ENCODE measurements around the gene UBE2O. TPM values are rescaled to one million over a fixed set of nuclear protein-coding genes. Genes with fewer than 3 reads are reported as not detected.

The UBE2O gene
- total RNA-seq, 1 experiment from 2014 or later, result 64.7 TPM

- peak overlapping the region; percentile 83 for H3K4me2 ChIP-seq (ENCODE audit: low read length)
- peak overlapping the region; percentile 62 for H3K27ac ChIP-seq (ENCODE audit: low read length)
- peak overlapping the region; percentile 39 for H2AFZ ChIP-seq (ENCODE audit: low read length)
- peaks cover 51% of the 10 kb centered on the region for H3K79me2 ChIP-seq (ENCODE audit: low read length)
- ChIA-PET POLR2A (ENCODE audit: unreplicated experiment) (interaction anchor here (0.5 to 0.6 kb wide), 2 partner anchors 29 to 257 kb away, joined by 3 to 5 read pairs; no protein-coding TSS in a partner anchor), CTCF (interaction anchor here (0.6 kb wide), 1 partner anchor 114 kb away, joined by 3 read pairs; the partner anchor contains the start of gene SPHK1)
- no peaks in the 10 kb centered on the region for H3F3A ChIP-seq (ENCODE audit: low read length, unreplicated experiment)
- intact Hi-C loops (cut with micrococcal nuclease), result no loop called here
- ATAC-seq (peak; percentile 52), DNase-seq (peak; percentile 89)
- TF ChIP-seq EZH2phosphoT487 (IDR thresholded peaks at IDR 0.05; ENCODE audit: borderline replicate concordance, low read length) (no peak), CTCF (conservative IDR thresholded peaks at IDR 0.05; ENCODE audit: low read depth, low read length) (no peak), EZH2 (IDR thresholded peaks at IDR 0.05; ENCODE audit: low read length, unreplicated experiment) (no peak)
- BruUV-seq (replicated peaks), result no TSS peak
- no peaks in the 10 kb centered on the region for H3K27me3 ChIP-seq (ENCODE audit: low read length)
- peak overlapping the region; percentile 31 for H3K9ac ChIP-seq (ENCODE audit: low read length)
- H3K36me3 ChIP-seq (ENCODE audit: low read depth, low read length), result no peaks in the 10 kb centered on the region
- peaks cover 7% of the 10 kb centered on the region; the same call in 1 of the 2 replicates for H4K20me1 ChIP-seq (ENCODE audit: low read length)
- H3K4me3 ChIP-seq (ENCODE audit: low read length), result peak overlapping the region; percentile 98
- peaks cover 39% of the 10 kb centered on the region for H3K4me1 ChIP-seq (ENCODE audit: insufficient read depth, low read length)
- no peaks in the 10 kb centered on the region for H3K9me3 ChIP-seq (ENCODE audit: low read length)
- no peaks in the 10 kb centered on the region for H3K9me2 ChIP-seq (replicated peaks; ENCODE audit: low read length)
These were observed 45.3 kb upstream of the UBE2O start for GRCh38 chr17:76497979-76498875.

GRCh38 chr17:76497699-76497978, 44.7 kb upstream of the UBE2O start:
- CTCF ChIA-PET, result interaction anchor here (0.6 kb wide), 1 partner anchor 113 kb away, joined by 3 read pairs; the partner anchor contains the start of gene SPHK1
- no peak for ATAC-seq
- Histone ChIP-seq H3K9me3 (ENCODE audit: low read length) (no peaks in the 10 kb centered on the region), H3K4me2 (ENCODE audit: low read length) (peak overlapping the region; percentile 83), H3K9ac (ENCODE audit: low read length) (peak overlapping the region; percentile 31), H3F3A (ENCODE audit: low read length, unreplicated experiment) (no peaks in the 10 kb centered on the region), H3K9me2 (replicated peaks; ENCODE audit: low read length) (no peaks in the 10 kb centered on the region), H3K79me2 (ENCODE audit: low read length) (peaks cover 51% of the 10 kb centered on the region), H3K27ac (ENCODE audit: low read length) (peak overlapping the region; percentile 62), H3K27me3 (ENCODE audit: low read length) (no peaks in the 10 kb centered on the region), H3K4me1 (ENCODE audit: insufficient read depth, low read length) (peaks cover 44% of the 10 kb centered on the region), H3K4me3 (ENCODE audit: low read length) (peak overlapping the region; percentile 98), H2AFZ (ENCODE audit: low read length) (peak overlapping the region; percentile 39), H4K20me1 (ENCODE audit: low read length) (peaks cover 7% of the 10 kb centered on the region; the same call in 1 of the 2 replicates), H3K36me3 (ENCODE audit: low read depth, low read length) (no peaks in the 10 kb centered on the region)
- POLR2A ChIA-PET (ENCODE audit: unreplicated experiment), result interaction anchor here (0.5 to 0.6 kb wide), 2 partner anchors 30 to 257 kb away, joined by 3 to 5 read pairs; no protein-coding TSS in a partner anchor
- no TSS peak for BruUV-seq (replicated peaks)
- TF ChIP-seq EZH2 (IDR thresholded peaks at IDR 0.05; ENCODE audit: low read length, unreplicated experiment), result no peak
- TF ChIP-seq CTCF (conservative IDR thresholded peaks at IDR 0.05; ENCODE audit: low read depth, low read length), result no peak
- TF ChIP-seq EZH2phosphoT487 (IDR thresholded peaks at IDR 0.05; ENCODE audit: borderline replicate concordance, low read length), result no peak
- no peak for DNase-seq
- intact Hi-C loops (cut with micrococcal nuclease), result no loop called here

GRCh38 chr17:76496464-76496863, 43.5 kb upstream of the UBE2O start:
- peaks cover 7% of the 10 kb centered on the region; the same call in 1 of the 2 replicates for H4K20me1 ChIP-seq (ENCODE audit: low read length)
- no peak overlapping the region for H3K4me2 ChIP-seq (ENCODE audit: low read length)
- CTCF ChIA-PET, result no interaction called here

More at GRCh38 chr17:76496464-76496863, 43.5 kb upstream of the UBE2O start:
- peaks cover 40% of the 10 kb centered on the region for H3K4me1 ChIP-seq (ENCODE audit: insufficient read depth, low read length)
- peaks cover 51% of the 10 kb centered on the region for H3K79me2 ChIP-seq (ENCODE audit: low read length)
- no peak for TF ChIP-seq EZH2phosphoT487 (IDR thresholded peaks at IDR 0.05; ENCODE audit: borderline replicate concordance, low read length)
- TF ChIP-seq EZH2 (IDR thresholded peaks at IDR 0.05; ENCODE audit: low read length, unreplicated experiment), result no peak
- TF ChIP-seq CTCF (conservative IDR thresholded peaks at IDR 0.05; ENCODE audit: low read depth, low read length), result no peak
- intact Hi-C loops (cut with micrococcal nuclease), result no loop called here
- H3K27me3 ChIP-seq (ENCODE audit: low read length), result no peaks in the 10 kb centered on the region
- H2AFZ ChIP-seq (ENCODE audit: low read length), result no peak overlapping the region
- no peak for DNase-seq
- H3K9me3 ChIP-seq (ENCODE audit: low read length), result no peaks in the 10 kb centered on the region
- POLR2A ChIA-PET (ENCODE audit: unreplicated experiment), result no interaction called here
- no peak overlapping the region for H3K4me3 ChIP-seq (ENCODE audit: low read length)
- no peak overlapping the region for H3K27ac ChIP-seq (ENCODE audit: low read length)
- no TSS peak for BruUV-seq (replicated peaks)
- no peak overlapping the region for H3K9ac ChIP-seq (ENCODE audit: low read length)
- ATAC-seq, result no peak
- no peaks in the 10 kb centered on the region for H3F3A ChIP-seq (ENCODE audit: low read length, unreplicated experiment)
- no peaks in the 10 kb centered on the region for H3K9me2 ChIP-seq (replicated peaks; ENCODE audit: low read length)
- no peaks in the 10 kb centered on the region for H3K36me3 ChIP-seq (ENCODE audit: low read depth, low read length)

All from PC-3 (cell line).